K562 (cell line): Measurements from ENCODE around the gene CNTNAP4. TPM values are rescaled to one million over a fixed set of nuclear protein-coding genes. Genes with fewer than 3 reads are reported as not detected.

ENCODE experiments used
- ATAC-seq: fragments of 200-7000 bp; cut with Tn5 transposase; 3 replicates; pipeline ENCODE4 v1.9.1; 2020; ENCODE audit warnings: moderate library complexity
- Bru-seq: library from RNA; stranded (reverse); fragments of 400-500 nt; gene quantifications from one replicate; lab custom pipeline; 2021; lab: Mats Ljungman, UMichigan
- BruChase-seq, 2 experiments: library from RNA; stranded (reverse); fragments of 400-500 nt; gene quantifications; one replicate each; lab custom pipeline; 2021; lab: Mats Ljungman, UMichigan
- BruUV-seq: library from RNA; stranded (reverse); fragments of 400-500 nt; replicated peaks from 2 replicates; lab custom pipeline; 2021; lab: Mats Ljungman, UMichigan
- CTCF ChIA-PET: fragments of 300-600 bp; formaldehyde crosslinking; extraction: SDS; loops from one replicate; lab custom pipeline; 2021; ENCODE audit warnings: low intra/inter-chr PET ratio; lab: Yijun Ruan, JAX
- POLR2A ChIA-PET: fragments of 300-600, 350-650 bp; sonication (Branson Sonifier 250); formaldehyde crosslinking; extraction: SDS; loops from one replicate; lab custom pipeline; 2021; ENCODE audit warnings: antibody characterized with exemption, inconsistent platforms; lab: Yijun Ruan, JAX
- DNase-seq, 4 experiments: peaks; one replicate each; pipeline versions ENCODE4 v3.0.0 to v3.0.0-alpha.2; 2011 to 2018; ENCODE audit warnings: low spot score in 3 of 4, mixed read lengths in 3 of 4; ENCODE audit errors: extremely low read depth in 1 of 4
- FAIRE-seq: peaks from 2 replicates; lab custom pipeline; 2011; peaks lifted over from hg19 to GRCh38; lab: Jason Lieb, UNC
- H2AFZ ChIP-seq: 2 replicates; pipeline ENCODE4 v1.6.0; 2011; ENCODE audit warnings: low read depth, low read length, control low read depth, inconsistent platforms
- H3K27ac ChIP-seq: fragments of 200-600 bp; 3 replicates; pipeline ENCODE4 v1.8.0; 2011; ENCODE audit warnings: low read depth, mild to moderate bottlenecking, control low read depth, inconsistent platforms, low read length, moderate library complexity, mixed read lengths; ENCODE audit errors: extremely low read depth
- H3K27me3 ChIP-seq, 2 experiments: fragments of 300-600 bp in 1 of 2; 2 replicates in 1 of 2; 3 replicates in 1 of 2; pipeline versions ENCODE4 v1.6.0 to v1.8.0; 2011; ENCODE audit warnings: inconsistent platforms in 2 of 2, low read length in 2 of 2, mild to moderate bottlenecking in 1 of 2, mixed read lengths in 1 of 2, moderate library complexity in 1 of 2; ENCODE audit not compliant: control insufficient read depth in 2 of 2, insufficient read depth in 2 of 2
- H3K36me3 ChIP-seq: fragments of 300-600 bp; 3 replicates; pipeline ENCODE4 v1.8.0; 2011; ENCODE audit warnings: mild to moderate bottlenecking, low read length, inconsistent platforms; ENCODE audit not compliant: control insufficient read depth, insufficient read depth
- H3K4me1 ChIP-seq, 2 experiments: fragments of 200-600 bp in 1 of 2; replicated peaks in 1 of 2; 2 replicates in 1 of 2; 3 replicates in 1 of 2; pipeline versions ENCODE4 v1.5.1 to v1.8.0; 2011; ENCODE audit warnings: inconsistent platforms in 2 of 2, low read length in 2 of 2, mild to moderate bottlenecking in 1 of 2, mixed read lengths in 1 of 2, moderate library complexity in 1 of 2; ENCODE audit not compliant: control insufficient read depth in 2 of 2, insufficient read depth in 2 of 2
- H3K4me2 ChIP-seq: 2 replicates; pipeline ENCODE4 v1.6.1; 2011; ENCODE audit warnings: low read length, control low read depth, inconsistent platforms, mixed read lengths; ENCODE audit not compliant: insufficient read depth
- H3K4me3 ChIP-seq: fragments of 200-600 bp; sonication (generic), shearing (Covaris generic); 2 replicates; pipeline ENCODE4 v1.5.1; 2016; ENCODE audit warnings: control low read depth, inconsistent platforms
- H3K79me2 ChIP-seq: fragments of 200-600 bp; 3 replicates; pipeline ENCODE4 v1.8.0; 2011; ENCODE audit warnings: low read length, inconsistent platforms; ENCODE audit not compliant: control insufficient read depth, insufficient read depth
- H3K9ac ChIP-seq, 2 experiments: 2 replicates each; pipeline versions ENCODE4 v1.6.0 to v1.6.1; 2011; ENCODE audit warnings: low read depth in 2 of 2, low read length in 2 of 2, control low read depth in 1 of 2, inconsistent platforms in 1 of 2, mild to moderate bottlenecking in 1 of 2, mixed read lengths in 1 of 2; ENCODE audit not compliant: insufficient read depth in 1 of 2
- H3K9me1 ChIP-seq: one replicate; pipeline ENCODE4 v1.6.0; 2011; ENCODE audit warnings: inconsistent platforms, mild to moderate bottlenecking, low read length, moderate library complexity; ENCODE audit not compliant: control insufficient read depth, insufficient read depth
- H3K9me3 ChIP-seq: replicated peaks from 2 replicates; pipeline ENCODE4 v1.5.1; 2011; ENCODE audit warnings: low read depth, low read length, inconsistent platforms; ENCODE audit not compliant: control insufficient read depth, insufficient read depth
- H4K20me1 ChIP-seq: replicated peaks from 2 replicates; pipeline ENCODE4 v1.6.1; 2011; ENCODE audit warnings: low read length, inconsistent platforms, mixed read lengths; ENCODE audit not compliant: control insufficient read depth, insufficient read depth
- CEBPG ChIP-seq, 3 experiments: fragments of 200-800 bp in 1 of 3; sonication (Bioruptor generic) in 1 of 3; sonication (generic) in 1 of 3; formaldehyde crosslinking in 1 of 3; IDR thresholded peaks in 2 of 3; conservative IDR thresholded peaks in 1 of 3; 2 replicates each; pipeline versions ENCODE4 v1.6.1 to v1.8.0; 2016 to 2022; ENCODE audit warnings: missing compliant biosample characterization in 2 of 3, missing genetic modification characterization in 2 of 3, mild to moderate bottlenecking in 1 of 3, missing genetic modification reagents in 1 of 3
- CHCHD3 ChIP-seq: fragments of 250-450 bp; sonication (Bioruptor Pico); IDR thresholded peaks from 2 replicates; pipeline ENCODE4 v2.1.2; 2022; ENCODE audit warnings: mild to moderate bottlenecking
- KLF1 ChIP-seq: fragments of 450-650 bp; IDR thresholded peaks from 2 replicates; pipeline ENCODE4 v1.6.1; 2016; ENCODE audit warnings: missing genetic modification characterization, missing compliant biosample characterization
- MAFG ChIP-seq: fragments of 450-650 bp; conservative IDR thresholded peaks from 2 replicates; pipeline ENCODE4 v1.6.1; 2016; ENCODE audit warnings: missing genetic modification characterization, missing compliant biosample characterization
- NR3C1 ChIP-seq: sonication (generic); formaldehyde crosslinking; IDR thresholded peaks from 2 replicates; pipeline ENCODE4 v1.8.1; 2022; ENCODE audit warnings: missing genetic modification reagents
- SREBF2 ChIP-seq: sonication (generic); formaldehyde crosslinking; IDR thresholded peaks from 2 replicates; pipeline ENCODE4 v1.4.0; 2020; ENCODE audit warnings: mild to moderate bottlenecking, missing genetic modification reagents
- STAG1 ChIP-seq: sonication (generic); formaldehyde crosslinking; IDR thresholded peaks from 2 replicates; pipeline ENCODE4 v1.5.0; 2020; ENCODE audit warnings: missing genetic modification reagents, borderline replicate concordance
- ZNF184 ChIP-seq: sonication (generic); formaldehyde crosslinking; IDR thresholded peaks from 2 replicates; pipeline ENCODE4 v1.5.0; 2020; ENCODE audit warnings: missing genetic modification reagents
- ZNF76 ChIP-seq: fragments of 250-450 bp; sonication (Bioruptor Pico); IDR thresholded peaks from 2 replicates; pipeline ENCODE4 v1.4.0; 2020; ENCODE audit warnings: mild to moderate bottlenecking, moderate library complexity, borderline replicate concordance
- WGBS: fragments of 100-300 bp; shearing (Covaris generic); methylation state at CpG from one replicate; pipeline ENCODE4 v1.1.6; 2016; ENCODE audit warnings: low coverage, mixed read lengths; ENCODE audit not compliant: insufficient coverage; ENCODE audit errors: missing lambda C conversion rate; 5-methylcytosine and 5-hydroxymethylcytosine counted together
- in situ Hi-C: fragments of 300-500 bp; cut with MboI; formaldehyde crosslinking; loops from 4 replicates; pipeline ENCODE4 v1.15.0; 2018; ENCODE audit warnings: inconsistent platforms, mixed read lengths
- intact Hi-C: fragments of 100-400 bp; cut with micrococcal nuclease; formaldehyde crosslinking; loops from 2 replicates; pipeline ENCODE4 v1.14.2; 2022
- long read RNA-seq, 3 experiments: library from polyadenylated mRNA in 2 of 3; library from RNA in 1 of 3; unstranded in 2 of 3; stranded (forward) in 1 of 3; transcript quantifications; one replicate each; pipeline ENCODE4 v2.0.0, GENCODE V29; 2019 to 2022
- polyA minus RNA-seq, 3 experiments: library from RNA; depleted of rRNA, polyadenylated mRNA; stranded (reverse); fragments of >200 nt; gene quantifications; 2 replicates each; pipeline ENCODE4 v1.2.3, GENCODE V29; 2011
- polyA plus RNA-seq, 8 experiments: library from polyadenylated mRNA; depleted of rRNA in 4 of 8; stranded (reverse) in 5 of 8; unstranded in 3 of 8; fragments of >200 nt; fragmentation: Nextera tagmentation in 2 of 8; fragmentation: Illumina TruSeq in 1 of 8; extraction: Ambion mirVana in 2 of 8; extraction: Trizol in 1 of 8; gene quantifications; 2 replicates each; pipeline versions ENCODE4 v1.2.1 to v1.2.3, GENCODE V29; 2011 to 2014; ENCODE audit warnings: inconsistent platforms in 1 of 8, missing spikeins in 1 of 8
- total RNA-seq, 7 experiments: library from RNA; depleted of rRNA in 6 of 7; stranded (reverse); fragments of >200 nt in 6 of 7; fragmentation: Illumina TruSeq in 2 of 7; extraction: Trizol in 2 of 7; gene quantifications; 2 replicates each; pipeline versions ENCODE4 v1.2.1 to v1.2.3, GENCODE V29; 2011 to 2021; ENCODE audit warnings: low replicate concordance in 1 of 7
- TF ChIP-seq, protein P1 (sequence below): sonication (generic); formaldehyde crosslinking; IDR thresholded peaks from 2 replicates; pipeline ENCODE4 v1.8.1; 2023; ENCODE audit warnings: mild to moderate bottlenecking, missing genetic modification reagents
- TF ChIP-seq, protein P2 (sequence below): fragments of 250-450 bp; sonication (Bioruptor Pico); IDR thresholded peaks from 2 replicates; pipeline ENCODE4 v1.8.0; 2021; ENCODE audit warnings: moderate library complexity, mild to moderate bottlenecking, inconsistent platforms
- TF ChIP-seq, protein P3 (sequence below): fragments of 250-450 bp; sonication (Bioruptor Pico); IDR thresholded peaks from 2 replicates; pipeline ENCODE4 v1.5.0; 2020; ENCODE audit warnings: mild to moderate bottlenecking

The CNTNAP4 gene
- not detected in 2 replicates for total RNA-seq (2011; cell fraction: chromatin; rRNA removed; ENCODE audit: low replicate concordance)
- not detected in 2 replicates for total RNA-seq (2011; cell fraction: nucleolus; rRNA removed)
- not detected in 2 replicates for total RNA-seq (2011; cell fraction: nucleoplasm; rRNA removed)
- not detected in 2 replicates for total RNA-seq (2014; rRNA removed)
- total RNA-seq (2014; rRNA removed; fragmentation: Illumina TruSeq; extraction: Trizol) = not detected in 2 replicates
- 0.11 TPM in 1 of 2 replicates, not detected in the other for total RNA-seq (2015; rRNA removed; fragmentation: Illumina TruSeq; extraction: Trizol)
- not detected in 2 replicates for total RNA-seq (2021)
- polyA plus RNA-seq (2011; rRNA removed) = not detected in 2 replicates
- not detected in 2 replicates for polyA plus RNA-seq (2011; cell fraction: cytosol; rRNA removed)
- polyA plus RNA-seq (2011; cell fraction: nucleus; rRNA removed) = not detected in 2 replicates
- 0.39 TPM in 1 of 2 replicates, not detected in the other for polyA plus RNA-seq (2012)
- not detected in 2 replicates for polyA plus RNA-seq (2014; fragmentation: Illumina TruSeq; extraction: Trizol)
- not detected for polyA plus RNA-seq (2014; fragmentation: Nextera tagmentation; extraction: Ambion mirVana)
- not detected in 2 replicates for polyA plus RNA-seq (2014; rRNA removed)
- polyA minus RNA-seq (2011; rRNA and poly(A)+ RNA removed) = not detected in 2 replicates
- polyA minus RNA-seq (2011; cell fraction: cytosol; rRNA and poly(A)+ RNA removed) = not detected in 2 replicates
- polyA minus RNA-seq (2011; cell fraction: nucleus; rRNA and poly(A)+ RNA removed) = not detected in 2 replicates
- Bru-seq, nascent RNA = percentile 7 among the genes with signal in this experiment
- BruChase-seq, experiment 1, labeled RNA remaining after a 2-hour chase = percentile 13 among the genes with signal in this experiment
- percentile 11 among the genes with signal in this experiment for BruChase-seq, experiment 2, labeled RNA remaining after a 6-hour chase
- long read RNA-seq, experiment 1 = 0 reads
- long read RNA-seq, experiment 2 = 0 reads
- long read RNA-seq, experiment 3 = 0 reads

DNA sequence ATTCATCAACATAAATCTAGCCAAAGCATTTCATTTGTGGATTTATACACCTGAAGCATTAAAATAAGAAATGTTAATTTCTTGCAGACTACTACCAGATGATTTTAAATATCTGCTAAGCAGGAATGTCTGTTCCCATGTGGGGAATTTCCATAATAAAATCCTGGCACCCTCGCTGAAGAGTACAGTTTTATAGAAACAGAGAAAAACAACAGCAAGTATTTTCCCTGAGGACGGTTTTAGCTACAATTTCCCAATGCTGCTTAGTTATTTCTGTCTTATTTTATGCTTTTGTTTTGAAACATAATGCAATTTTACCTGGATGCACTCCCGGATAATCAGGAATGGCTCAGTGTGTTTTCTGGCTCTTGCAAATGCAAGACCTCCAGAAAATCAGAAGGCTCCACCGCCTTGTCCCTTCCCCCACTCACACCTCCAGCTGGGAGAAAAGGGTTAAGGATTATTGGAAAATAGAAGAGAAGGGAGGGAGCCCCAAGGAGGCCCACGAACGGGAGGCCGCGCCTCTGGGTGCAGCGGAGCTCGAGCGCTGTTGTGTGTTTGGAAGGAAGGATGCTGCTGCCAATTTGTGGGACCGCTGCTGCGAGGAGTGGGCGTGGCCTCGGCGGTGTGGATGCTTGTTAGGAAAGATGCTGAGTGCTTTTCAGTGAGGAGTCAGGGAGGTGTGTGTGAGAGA is at the start of gene CNTNAP4:
CNTNAP4 (plus strand) TSS at position 657 of the 694 bp plus-strand sequence. CDS start 262 bp downstream, outside the sequence.
- intact Hi-C loops (no loop called here), in situ Hi-C loops (no loop called here)
- ChIA-PET POLR2A (no interaction called here), CTCF (no interaction called here)
- Histone ChIP-seq H4K20me1 (no peaks in the 10 kb centered on the region), H3K36me3 (no peaks in the 10 kb centered on the region), H3K27me3 (no peaks in the 10 kb centered on the region), H3K79me2 (no peaks in the 10 kb centered on the region), H3K9ac (no peak within 1 kb of the TSS), H3K27ac (no peak within 1 kb of the TSS), H2AFZ (no peak within 1 kb of the TSS), H3K9me3 (no peaks in the 10 kb centered on the region), H3K4me2 (no peak within 1 kb of the TSS), H3K4me3 (no peak within 1 kb of the TSS), H3K4me1 (no peaks in the 10 kb centered on the region), H3K9me1 (no peaks in the 10 kb centered on the region)
- no peak for FAIRE-seq
- DNase-seq = no peak
- ATAC-seq = no peak
- no TSS peak for BruUV-seq
- WGBS = 0% methylated on average over 16 of the region's 16 CpGs
- TF ChIP-seq, protein P1, sequence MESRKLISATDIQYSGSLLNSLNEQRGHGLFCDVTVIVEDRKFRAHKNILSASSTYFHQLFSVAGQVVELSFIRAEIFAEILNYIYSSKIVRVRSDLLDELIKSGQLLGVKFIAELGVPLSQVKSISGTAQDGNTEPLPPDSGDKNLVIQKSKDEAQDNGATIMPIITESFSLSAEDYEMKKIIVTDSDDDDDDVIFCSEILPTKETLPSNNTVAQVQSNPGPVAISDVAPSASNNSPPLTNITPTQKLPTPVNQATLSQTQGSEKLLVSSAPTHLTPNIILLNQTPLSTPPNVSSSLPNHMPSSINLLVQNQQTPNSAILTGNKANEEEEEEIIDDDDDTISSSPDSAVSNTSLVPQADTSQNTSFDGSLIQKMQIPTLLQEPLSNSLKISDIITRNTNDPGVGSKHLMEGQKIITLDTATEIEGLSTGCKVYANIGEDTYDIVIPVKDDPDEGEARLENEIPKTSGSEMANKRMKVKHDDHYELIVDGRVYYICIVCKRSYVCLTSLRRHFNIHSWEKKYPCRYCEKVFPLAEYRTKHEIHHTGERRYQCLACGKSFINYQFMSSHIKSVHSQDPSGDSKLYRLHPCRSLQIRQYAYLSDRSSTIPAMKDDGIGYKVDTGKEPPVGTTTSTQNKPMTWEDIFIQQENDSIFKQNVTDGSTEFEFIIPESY = no peak
- TF ChIP-seq STAG1 (no peak), ZNF76 (CRISPR knock-in tag) (no peak), CEBPG (CRISPR knock-in tag; IDR thresholded peaks at IDR 0.05) (no peak), CEBPG (tag; conservative IDR thresholded peaks at IDR 0.05 in 1 of 2, IDR thresholded peaks at IDR 0.05 in 1 of 2) (no peak), CHCHD3 (CRISPR knock-in tag) (no peak), SREBF2 (CRISPR knock-in tag) (no peak), NR3C1 (no peak), ZNF184 (CRISPR knock-in tag) (no peak), KLF1 (tag) (no peak), MAFG (no peak)
- TF ChIP-seq, protein P2, sequence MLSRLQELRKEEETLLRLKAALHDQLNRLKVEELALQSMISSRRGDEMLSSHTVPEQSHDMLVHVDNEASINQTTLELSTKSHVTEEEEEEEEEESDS (CRISPR knock-in tag) = no peak
- TF ChIP-seq, protein P3, sequence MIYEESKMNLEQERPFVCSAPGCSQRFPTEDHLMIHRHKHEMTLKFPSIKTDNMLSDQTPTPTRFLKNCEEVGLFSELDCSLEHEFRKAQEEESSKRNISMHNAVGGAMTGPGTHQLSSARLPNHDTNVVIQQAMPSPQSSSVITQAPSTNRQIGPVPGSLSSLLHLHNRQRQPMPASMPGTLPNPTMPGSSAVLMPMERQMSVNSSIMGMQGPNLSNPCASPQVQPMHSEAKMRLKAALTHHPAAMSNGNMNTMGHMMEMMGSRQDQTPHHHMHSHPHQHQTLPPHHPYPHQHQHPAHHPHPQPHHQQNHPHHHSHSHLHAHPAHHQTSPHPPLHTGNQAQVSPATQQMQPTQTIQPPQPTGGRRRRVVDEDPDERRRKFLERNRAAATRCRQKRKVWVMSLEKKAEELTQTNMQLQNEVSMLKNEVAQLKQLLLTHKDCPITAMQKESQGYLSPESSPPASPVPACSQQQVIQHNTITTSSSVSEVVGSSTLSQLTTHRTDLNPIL (CRISPR knock-in tag) = no peak
